Body of pancreas (tissue), 4 donors: Measurements from ENCODE around the gene PSMB7. TPM values are rescaled to one million over a fixed set of nuclear protein-coding genes. Genes with fewer than 3 reads are reported as not detected.

Experiments used
- ATAC-seq: fragments of 150-250 bp; one replicate; pipeline ENCODE4 v1.9.1; 2016
- DNase-seq, 4 donors: peaks; one replicate each; pipeline ENCODE4 v3.0.0-alpha.2; 2019
- H3K27ac ChIP-seq, 4 donors: fragments of 200-600 bp; sonication (generic); 1 replicate in 3 of 4; 2 replicates in 1 of 4; pipeline versions ENCODE4 v1.5.1 to v1.6.1; 2016 to 2019; ENCODE audit warnings: mild to moderate bottlenecking in 1 of 4, mixed read lengths in 1 of 4, moderate library complexity in 1 of 4
- H3K27me3 ChIP-seq, 2 donors: fragments of 200-600 bp; sonication (generic); one replicate each; pipeline ENCODE4 v1.6.0; 2016; ENCODE audit warnings: mild to moderate bottlenecking in 1 of 2
- H3K36me3 ChIP-seq, 2 donors: fragments of 200-600 bp; sonication (generic); replicated peaks in 1 of 2; 2 replicates each; pipeline ENCODE4 v1.5.1; 2016; ENCODE audit warnings: low read depth in 2 of 2; ENCODE audit not compliant: insufficient read depth in 1 of 2
- H3K4me1 ChIP-seq: fragments of 200-600 bp; sonication (generic); one replicate; pipeline ENCODE4 v1.6.0; 2016
- H3K4me3 ChIP-seq, 2 donors: fragments of 200-600 bp; sonication (generic); 1 replicate in 1 of 2; 2 replicates in 1 of 2; pipeline ENCODE4 v1.5.1; 2016 to 2019
- H3K9me3 ChIP-seq, 3 donors: fragments of 200-600 bp; sonication (generic); 1 replicate in 2 of 3; 2 replicates in 1 of 3; pipeline ENCODE4 v1.5.1; 2016
- POLR2A ChIP-seq, 3 donors: fragments of 450-650 bp; IDR thresholded peaks; one replicate each; pipeline ENCODE4 v1.6.1; 2016; ENCODE audit warnings: antibody characterized with exemption in 3 of 3, mild to moderate bottlenecking in 2 of 3
- WGBS, 2 donors: methylation state at CpG; one replicate each; pipeline ENCODE4 v1.1.5; 2017; 5-methylcytosine and 5-hydroxymethylcytosine counted together
- intact Hi-C: fragments of 100-400 bp; cut with DNase I; formaldehyde crosslinking; loops from one replicate; pipeline ENCODE4 v1.15.1; 2023
- total RNA-seq, 2 donors: library from RNA; depleted of rRNA; stranded (reverse); fragments of >200 nt; gene quantifications; one replicate each; pipeline ENCODE4 v1.1.0, GENCODE V29; 2016
- TF ChIP-seq, protein P1 (sequence below), 7 experiments: fragments of 450-650 bp in 4 of 7; fragments of 200-600 bp in 3 of 7; sonication (generic) in 3 of 7; IDR thresholded peaks; one replicate each; pipeline ENCODE4 v1.5.1; 2016 to 2019; ENCODE audit warnings: antibody characterized with exemption in 7 of 7

PSMB7 gene
- total RNA-seq, 2 donors from 2014 or later: 31.6 to 93.9 TPM

DNA sequence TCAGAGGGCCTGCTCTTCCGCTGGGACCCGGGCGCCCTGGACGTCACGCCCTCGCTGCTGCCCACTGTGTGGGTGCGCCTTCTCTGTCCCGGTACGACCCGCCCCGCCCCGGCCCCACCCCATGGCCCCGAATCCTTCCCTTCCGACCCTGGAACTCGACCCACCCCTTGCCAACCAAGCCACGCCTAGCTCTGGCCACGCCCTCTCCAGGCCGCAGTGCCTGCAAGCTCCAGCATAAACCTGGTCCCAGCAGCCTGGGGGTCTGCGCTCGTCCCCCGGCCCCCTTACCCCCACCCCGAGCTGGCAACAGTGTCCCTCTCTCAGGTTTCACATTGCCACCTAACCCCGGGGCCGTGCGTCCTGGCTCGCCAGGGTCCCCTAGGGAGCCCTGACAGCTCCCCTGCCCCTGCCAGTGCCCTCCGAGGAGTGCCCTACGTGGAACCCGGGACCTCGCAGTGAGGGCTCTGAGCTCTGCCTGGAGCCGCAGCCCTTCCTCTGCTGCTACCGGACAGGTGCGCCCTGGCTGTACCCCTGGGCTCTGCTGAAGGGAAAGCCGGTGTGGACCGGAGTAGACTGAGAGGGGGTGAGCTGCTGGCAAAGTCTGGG lies 38.4 kb upstream of the PSMB7 start:
- Histone ChIP-seq H3K9me3 (no peaks in the 10 kb centered on the region), H3K4me1 (peaks cover 14% of the 10 kb centered on the region), H3K36me3 (no peaks in the 10 kb centered on the region), H3K27me3 (peaks cover 0 to 6% of the 10 kb centered on the region in 2 donors), H3K4me3 (no peak overlapping the region), H3K27ac (no peak overlapping the region)
- DNase-seq (no peak), ATAC-seq (no peak)
- 25 to 59% methylated on average over 10 to 29 of the region's 35 CpGs for WGBS, 2 donors
- TF ChIP-seq POLR2A (IDR thresholded peaks at IDR 0.05): no peak
- TF ChIP-seq, protein P1, sequence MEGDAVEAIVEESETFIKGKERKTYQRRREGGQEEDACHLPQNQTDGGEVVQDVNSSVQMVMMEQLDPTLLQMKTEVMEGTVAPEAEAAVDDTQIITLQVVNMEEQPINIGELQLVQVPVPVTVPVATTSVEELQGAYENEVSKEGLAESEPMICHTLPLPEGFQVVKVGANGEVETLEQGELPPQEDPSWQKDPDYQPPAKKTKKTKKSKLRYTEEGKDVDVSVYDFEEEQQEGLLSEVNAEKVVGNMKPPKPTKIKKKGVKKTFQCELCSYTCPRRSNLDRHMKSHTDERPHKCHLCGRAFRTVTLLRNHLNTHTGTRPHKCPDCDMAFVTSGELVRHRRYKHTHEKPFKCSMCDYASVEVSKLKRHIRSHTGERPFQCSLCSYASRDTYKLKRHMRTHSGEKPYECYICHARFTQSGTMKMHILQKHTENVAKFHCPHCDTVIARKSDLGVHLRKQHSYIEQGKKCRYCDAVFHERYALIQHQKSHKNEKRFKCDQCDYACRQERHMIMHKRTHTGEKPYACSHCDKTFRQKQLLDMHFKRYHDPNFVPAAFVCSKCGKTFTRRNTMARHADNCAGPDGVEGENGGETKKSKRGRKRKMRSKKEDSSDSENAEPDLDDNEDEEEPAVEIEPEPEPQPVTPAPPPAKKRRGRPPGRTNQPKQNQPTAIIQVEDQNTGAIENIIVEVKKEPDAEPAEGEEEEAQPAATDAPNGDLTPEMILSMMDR (IDR thresholded peaks at IDR 0.05): no peak
- intact Hi-C loops: no loop called here

DNA sequence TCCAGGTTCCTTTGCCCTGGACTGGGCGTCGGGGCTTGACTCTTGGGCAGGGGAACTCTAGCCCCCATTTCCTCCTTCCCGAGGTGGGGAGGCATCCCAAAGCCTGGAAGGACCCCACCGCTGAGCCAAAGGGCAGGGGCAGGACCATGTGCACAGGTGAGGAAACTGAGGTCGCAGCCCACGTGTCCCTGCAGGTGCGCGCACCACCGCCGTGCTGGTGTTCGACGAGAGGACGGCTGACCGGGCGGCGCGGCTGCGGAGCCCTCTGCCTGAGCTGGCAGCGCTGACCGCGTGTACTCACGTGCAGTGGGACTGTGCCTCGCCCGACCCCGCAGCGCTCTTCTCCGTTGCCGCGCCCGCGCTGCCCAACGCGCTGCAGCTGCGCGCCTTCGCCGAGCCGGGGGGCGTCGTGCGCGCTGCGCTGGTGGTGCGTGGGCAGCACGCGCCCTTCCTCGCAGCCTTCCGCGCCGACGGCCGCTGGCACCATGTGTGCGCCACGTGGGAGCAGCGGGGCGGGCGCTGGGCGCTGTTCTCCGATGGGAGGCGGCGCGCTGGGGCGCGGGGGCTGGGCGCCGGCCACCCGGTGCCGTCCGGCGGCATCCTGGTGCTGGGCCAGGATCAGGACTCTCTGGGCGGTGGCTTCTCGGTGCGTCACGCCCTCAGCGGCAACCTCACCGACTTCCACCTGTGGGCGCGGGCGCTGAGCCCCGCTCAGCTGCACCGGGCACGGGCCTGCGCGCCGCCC lies 37.8 kb upstream of the PSMB7 start:
- H3K4me1 ChIP-seq: peaks cover 17% of the 10 kb centered on the region
- no peak overlapping the region for H3K27ac ChIP-seq
- no peaks in the 10 kb centered on the region for H3K9me3 ChIP-seq
- 21 to 77% methylated on average over 5 to 55 of the region's 85 CpGs for WGBS, 2 donors
- DNase-seq: no peak
- peaks cover 0 to 6% of the 10 kb centered on the region in 2 donors for H3K27me3 ChIP-seq
- ATAC-seq: no peak
- TF ChIP-seq, protein P1 (IDR thresholded peaks at IDR 0.05): no peak
- no peak for TF ChIP-seq POLR2A (IDR thresholded peaks at IDR 0.05)
- no peak overlapping the region for H3K4me3 ChIP-seq
- intact Hi-C loops: no loop called here
- H3K36me3 ChIP-seq: no peaks in the 10 kb centered on the region

DNA sequence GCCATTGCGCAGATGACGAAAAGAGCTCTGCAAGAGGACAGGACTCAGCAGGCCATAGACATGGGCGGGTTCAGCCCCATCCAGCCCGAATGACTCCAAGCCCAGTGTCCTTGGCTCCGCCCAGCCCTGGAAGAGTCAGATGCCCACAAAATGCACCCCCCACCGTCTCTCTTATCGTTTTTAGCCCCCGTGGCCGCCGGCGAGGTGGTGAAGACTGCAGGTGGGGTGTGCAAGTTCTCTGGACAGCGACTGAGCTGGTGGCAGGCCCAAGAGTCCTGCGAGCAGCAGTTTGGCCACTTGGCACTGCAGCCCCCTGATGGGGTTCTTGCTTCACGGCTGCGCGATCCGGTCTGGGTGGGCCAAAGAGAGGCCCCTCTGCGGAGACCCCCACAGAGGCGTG lies 37.1 kb upstream of the PSMB7 start:
- Histone ChIP-seq H3K4me3 (no peak overlapping the region), H3K27ac (no peak overlapping the region), H3K36me3 (no peaks in the 10 kb centered on the region), H3K4me1 (peaks cover 21% of the 10 kb centered on the region), H3K9me3 (no peaks in the 10 kb centered on the region), H3K27me3 (peaks cover 0 to 6% of the 10 kb centered on the region in 2 donors)
- 70% methylated on average over 5 to 19 of the region's 19 CpGs for WGBS, 2 donors
- ATAC-seq (no peak), DNase-seq (no peak)
- intact Hi-C loops: no loop called here
- TF ChIP-seq, protein P1 (IDR thresholded peaks at IDR 0.05): no peak
- TF ChIP-seq POLR2A (IDR thresholded peaks at IDR 0.05): no peak

- peaks cover 0 to 6% of the 10 kb centered on the region in 2 donors for H3K27me3 ChIP-seq
- no peaks in the 10 kb centered on the region for H3K9me3 ChIP-seq
- no peak overlapping the region for H3K4me3 ChIP-seq
- ATAC-seq (no peak), DNase-seq (no peak)
- no peak overlapping the region for H3K27ac ChIP-seq
- 32 to 45% methylated on average over 9 to 19 of the region's 19 CpGs for WGBS, 2 donors
- H3K4me1 ChIP-seq: peaks cover 21% of the 10 kb centered on the region
- TF ChIP-seq, protein P1 (IDR thresholded peaks at IDR 0.05): no peak
- no peak for TF ChIP-seq POLR2A (IDR thresholded peaks at IDR 0.05)
- no peaks in the 10 kb centered on the region for H3K36me3 ChIP-seq
- intact Hi-C loops: no loop called here
Measured at GRCh38 chr9:124450931-124451661, 35.9 kb upstream of the PSMB7 start.
